Kidney epithelial cell (primary cell): ENCODE measurements around the gene RC3H2. TPM values are rescaled to one million over a fixed set of nuclear protein-coding genes. Genes with fewer than 3 reads are reported as not detected.
"Not testable (repeated sequence)": the region's sequence is repeated elsewhere in the genome, so short reads cannot be mapped to it uniquely, and the experiment has no call there.

Experiments used
- DNase-seq: peaks from one replicate; pipeline ENCODE4 v3.0.0-alpha.2; 2010; ENCODE audit warnings: low read depth
- H3K27me3 ChIP-seq: 2 replicates; pipeline ENCODE4 v1.6.0; 2011; ENCODE audit warnings: low read length; ENCODE audit not compliant: control insufficient read depth, insufficient read depth
- H3K36me3 ChIP-seq: 2 replicates; pipeline ENCODE4 v1.5.1; 2011; ENCODE audit warnings: low read length; ENCODE audit not compliant: control insufficient read depth, insufficient read depth
- H3K4me3 ChIP-seq: 2 replicates; pipeline ENCODE4 v1.5.1; 2011; ENCODE audit warnings: low read depth, mild to moderate bottlenecking, control low read depth, low read length
- CTCF ChIP-seq: IDR thresholded peaks from 2 replicates; pipeline ENCODE4 v1.5.1; 2011; ENCODE audit warnings: mild to moderate bottlenecking, moderate library complexity, low read length, control low read depth, inconsistent platforms; ENCODE audit not compliant: insufficient read depth, poor library complexity, severe bottlenecking
- total RNA-seq: library from RNA; depleted of rRNA; stranded (reverse); fragments of >200 nt; gene quantifications from 2 replicates; pipeline ENCODE4 v1.2.3, GENCODE V29; 2015

Gene RC3H2
- total RNA-seq, 1 donor from 2014 or later, result 64.0 TPM

DNA sequence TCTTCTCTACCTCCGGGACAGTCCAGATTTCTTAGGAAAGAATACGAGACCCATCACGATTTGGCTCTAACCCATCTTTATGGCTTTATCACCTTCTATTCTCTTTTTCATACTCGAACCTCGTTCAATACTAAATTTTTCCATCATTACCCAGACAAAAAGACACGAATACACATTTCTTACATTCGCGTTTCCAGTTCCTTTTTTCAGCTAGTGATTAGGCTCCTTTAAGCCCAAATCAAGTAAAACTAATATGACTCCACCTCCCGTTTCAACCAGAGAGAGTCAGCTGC is 7.5 kb upstream of the RC3H2 start:
- Histone ChIP-seq H3K4me3 (peak overlapping the region; percentile 59), H3K36me3 (peaks cover 1% of the 10 kb centered on the region), H3K27me3 (no peaks in the 10 kb centered on the region)
- DNase-seq, result no peak
- TF ChIP-seq CTCF, result no peak

- not testable (repeated sequence) for H3K4me3 ChIP-seq, H3K27me3 ChIP-seq, DNase-seq, H3K36me3 ChIP-seq
Observed at GRCh38 chr9:122906122-122906521, 963 bp upstream of the RC3H2 start.

DNA sequence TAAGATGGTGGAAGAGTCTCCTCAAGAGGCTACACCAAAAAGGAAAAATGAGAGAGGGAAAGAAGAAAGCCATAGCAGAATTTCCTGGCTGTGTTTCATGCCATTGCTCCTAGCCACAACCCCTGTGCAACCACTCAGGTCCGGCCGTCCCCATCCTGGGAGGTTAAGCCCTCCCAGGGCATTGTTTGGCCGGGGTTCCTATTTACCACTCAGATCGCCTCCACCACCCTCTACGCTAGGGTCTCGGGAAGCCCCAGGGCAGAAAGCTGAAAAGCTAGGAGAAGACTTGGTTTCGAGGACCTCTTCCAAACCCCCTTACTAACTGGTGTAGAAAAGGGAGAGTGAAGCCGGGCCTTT is 715 bp downstream of the RC3H2 start:
- DNase-seq, result no peak
- no peak for TF ChIP-seq CTCF
- H3K4me3 ChIP-seq, result peak overlapping the region; percentile 72
- H3K27me3 ChIP-seq, result no peaks in the 10 kb centered on the region
- no peaks in the 10 kb centered on the region for H3K36me3 ChIP-seq

DNA sequence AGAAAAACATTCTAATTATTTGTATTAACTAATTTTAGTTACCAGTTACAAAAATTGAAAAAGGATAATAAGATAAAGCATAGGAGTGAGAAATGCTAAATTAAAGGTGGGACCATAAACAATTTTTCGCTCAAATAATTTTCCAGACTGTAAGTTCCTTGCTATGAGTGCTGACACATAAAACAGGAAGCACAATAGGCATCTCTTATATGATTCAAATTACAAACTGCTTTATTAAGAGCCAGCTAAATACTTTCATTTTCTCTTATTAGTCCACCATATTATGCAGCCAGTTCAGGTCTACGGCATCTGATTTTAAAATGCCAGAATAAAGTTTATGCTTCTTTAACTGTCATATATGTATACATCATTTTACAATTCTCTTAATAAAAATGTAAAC is 4.4 kb downstream of the RC3H2 start:
- H3K36me3 ChIP-seq, result no peaks in the 10 kb centered on the region
- H3K4me3 ChIP-seq, result no peak overlapping the region
- DNase-seq, result no peak
- no peak for TF ChIP-seq CTCF
- no peaks in the 10 kb centered on the region for H3K27me3 ChIP-seq

DNA sequence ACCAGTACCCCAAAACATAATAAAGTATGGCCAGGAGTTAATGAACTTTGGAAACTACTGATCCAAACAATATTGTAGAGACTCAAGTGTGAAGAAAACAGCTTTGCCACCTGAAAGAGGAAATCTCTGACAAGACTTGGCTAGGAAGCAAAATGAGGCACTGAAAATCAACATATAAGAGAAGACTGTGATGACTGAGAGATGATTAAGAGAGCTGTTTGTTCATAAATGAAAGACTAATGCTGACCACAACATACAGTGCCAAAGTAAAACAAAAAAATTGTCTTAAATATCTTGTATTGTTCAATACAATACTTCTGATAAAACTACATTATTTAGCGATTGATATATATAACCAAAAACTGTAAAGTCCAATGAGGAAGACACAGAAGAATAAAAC is 7.2 kb downstream of the RC3H2 start:
- Histone ChIP-seq H3K36me3 (no peaks in the 10 kb centered on the region), H3K27me3 (no peaks in the 10 kb centered on the region), H3K4me3 (no peak overlapping the region)
- no peak for TF ChIP-seq CTCF
- no peak for DNase-seq

DNA sequence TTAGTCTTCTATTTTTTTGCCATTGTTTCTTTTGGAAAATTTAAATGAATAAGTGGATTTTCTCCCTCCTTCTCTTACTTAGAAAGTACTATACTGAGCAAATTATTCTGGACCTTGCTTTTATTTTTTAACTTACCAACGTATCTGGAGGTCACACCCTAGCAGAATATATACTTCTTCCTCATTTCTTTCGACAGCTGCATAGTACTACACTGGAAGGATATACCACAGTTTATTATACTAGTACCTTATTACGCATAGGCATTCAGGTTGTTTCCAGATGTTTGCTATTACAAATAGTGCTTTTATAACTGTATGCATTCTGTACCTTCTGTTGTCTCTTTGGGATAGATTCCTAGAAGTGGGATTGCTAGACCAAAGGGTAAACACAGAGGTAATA is 16.7 kb downstream of the RC3H2 start:
- no peak for TF ChIP-seq CTCF
- H3K27me3 ChIP-seq, result no peaks in the 10 kb centered on the region
- DNase-seq, result no peak
- H3K36me3 ChIP-seq, result peaks cover 1% of the 10 kb centered on the region
- no peak overlapping the region for H3K4me3 ChIP-seq

DNA sequence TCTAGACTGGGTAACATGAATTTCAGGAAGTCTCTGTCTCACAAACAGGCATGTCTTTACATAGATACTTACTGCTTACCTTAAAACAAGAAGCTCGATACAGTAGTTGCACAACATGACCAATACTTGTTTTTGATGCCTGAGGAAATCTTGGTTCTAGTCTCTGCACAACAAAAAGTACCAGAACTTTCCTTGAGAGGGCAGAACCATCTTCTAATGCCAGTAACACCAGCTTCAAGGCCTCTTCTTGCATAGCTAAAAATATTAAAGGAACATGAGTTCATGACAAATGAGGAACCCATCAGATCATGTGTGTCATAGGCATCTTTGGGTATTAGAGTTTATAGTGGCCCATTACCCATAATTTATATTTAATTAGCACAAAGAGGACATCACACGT is 22.0 kb downstream of the RC3H2 start:
- no peaks in the 10 kb centered on the region for H3K27me3 ChIP-seq
- peaks cover 1% of the 10 kb centered on the region for H3K36me3 ChIP-seq
- no peak for TF ChIP-seq CTCF
- no peak for DNase-seq
- no peak overlapping the region for H3K4me3 ChIP-seq
